ENCODE measurements around the gene REN.
A peak's percentile ranks its signal among the peaks of the same experiment; 100 is the strongest.

The REN gene

GRCh38 chr1:204166219-204166618 lies at the start of gene REN:
TSS of gene REN (minus strand) at chr1:204166337. CDS start at chr1:204166293, 44 bp downstream.
- no peak for DNase-seq

- DNase-seq, result peak; percentile 29
Observed at GRCh38 chr1:204213668-204214662, 47.8 kb upstream of the REN start, which contains the start of gene GOLT1A. TSS of gene GOLT1A (minus strand) at chr1:204213988. CDS start at chr1:204213906, 82 bp downstream.

DNA sequence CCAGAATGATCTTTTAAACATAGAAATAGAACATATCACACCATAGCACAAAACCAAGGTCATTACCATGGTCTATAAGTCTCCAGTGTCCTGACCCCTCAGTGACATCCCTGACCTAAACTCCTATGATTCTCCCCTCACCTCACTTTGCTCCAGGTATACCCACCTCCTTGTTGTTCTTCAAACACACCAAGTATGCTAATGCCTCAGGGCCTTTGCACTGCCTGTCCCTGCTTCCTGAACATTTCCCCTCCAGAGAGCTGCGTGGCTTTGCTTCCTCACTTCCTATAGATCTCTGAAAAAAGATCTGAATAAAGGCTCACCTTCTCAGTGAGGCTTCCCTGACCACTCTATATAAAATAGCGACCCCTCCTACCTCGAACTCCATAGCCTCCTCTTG lies 46.6 kb upstream of the REN start:
- DNase-seq, result no peak

- no peak for DNase-seq
Observed at GRCh38 chr1:204211046-204211445, 44.9 kb upstream of the REN start.

DNA sequence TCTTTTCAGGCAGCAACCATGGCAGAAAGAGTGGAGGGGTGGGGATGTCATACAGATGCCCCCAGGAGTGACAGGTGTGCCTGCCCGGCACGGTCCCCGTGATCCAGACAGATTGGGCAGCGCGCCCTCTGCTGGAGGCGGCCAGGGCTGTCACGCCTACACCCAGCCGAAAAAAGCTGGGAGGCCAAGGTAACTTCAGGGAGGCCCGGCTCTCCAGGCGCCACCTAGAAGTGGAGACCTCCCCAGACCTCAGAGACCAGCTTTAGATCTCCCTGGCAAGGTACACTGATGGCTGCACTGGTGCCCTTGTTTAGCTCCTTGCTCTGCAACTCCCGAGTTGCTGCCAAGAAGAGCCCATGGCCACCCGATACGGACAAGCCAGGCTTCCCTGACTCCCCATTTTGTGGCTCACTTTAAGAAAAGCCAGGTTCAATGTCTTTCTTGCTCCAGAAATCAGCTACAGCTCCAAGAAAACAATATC lies 41.0 kb upstream of the REN start:
- peak; percentile 78 for DNase-seq

DNA sequence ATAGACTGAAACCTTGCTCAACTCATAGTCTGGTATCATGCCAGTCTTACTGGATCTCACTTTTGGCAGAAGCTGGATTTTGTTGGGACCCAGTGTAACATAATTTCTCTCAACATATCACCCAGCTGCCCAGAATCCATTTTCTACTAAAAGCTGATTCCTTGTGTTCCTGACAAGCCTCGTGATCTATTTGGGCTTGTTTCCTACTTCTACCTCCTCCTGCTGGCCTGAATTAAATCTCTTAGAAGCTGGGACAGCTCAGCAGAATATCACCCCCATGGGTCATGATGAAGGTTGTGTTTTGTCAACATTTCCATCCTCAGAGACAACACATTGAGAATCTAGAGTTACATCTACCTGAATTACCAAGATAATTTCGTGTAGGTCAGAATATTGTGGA lies 40.0 kb upstream of the REN start:
- no peak for DNase-seq

- no peak for DNase-seq
Observed at GRCh38 chr1:204205486-204205885, 39.3 kb upstream of the REN start.

DNA sequence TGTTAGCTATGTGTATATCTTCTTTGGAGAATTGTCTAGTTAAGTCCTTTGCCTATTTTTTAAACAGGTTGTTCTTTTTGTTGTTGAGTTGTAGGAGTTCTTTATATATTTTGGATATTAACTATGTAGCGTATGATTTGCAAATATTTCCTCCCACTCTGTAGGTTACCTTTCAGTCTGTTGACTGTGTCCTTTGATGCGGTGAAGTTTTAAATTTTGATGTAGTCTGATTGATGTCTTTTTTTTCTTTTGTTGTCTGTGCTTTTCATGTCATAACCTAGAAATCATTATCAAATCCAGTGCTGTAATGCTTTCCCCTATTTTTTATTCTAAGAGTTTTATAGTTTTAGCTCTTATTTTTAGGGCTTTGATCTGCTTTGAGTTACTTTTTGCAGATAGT lies 38.8 kb upstream of the REN start:
- DNase-seq, result no peak

DNA sequence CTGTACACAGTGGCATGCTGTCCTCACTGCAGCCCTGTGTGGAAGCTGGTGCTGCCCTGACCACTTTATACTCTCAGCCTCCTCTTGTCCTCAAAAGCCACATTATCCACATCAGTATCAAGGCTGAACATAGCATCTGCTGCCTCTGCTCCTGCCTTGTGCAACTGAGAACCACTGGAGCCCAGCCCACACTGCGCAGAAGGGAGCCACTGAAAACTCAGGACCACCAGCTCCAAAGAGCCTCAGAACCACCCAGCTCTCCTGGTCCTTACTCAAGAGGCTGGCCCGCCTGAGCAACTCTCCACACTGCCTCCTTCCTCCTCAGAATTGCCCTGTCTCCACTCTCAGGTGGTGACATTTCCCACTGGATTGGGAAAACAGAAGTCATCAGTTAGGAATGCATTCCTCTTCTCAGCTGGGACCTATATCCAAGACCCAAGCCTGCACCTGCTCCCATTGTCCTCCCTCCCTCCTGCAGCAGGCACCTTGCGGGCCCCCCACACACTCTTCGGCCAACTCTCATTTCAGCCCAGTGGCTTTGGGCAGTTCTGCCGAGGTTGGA lies 37.1 kb upstream of the REN start:
- DNase-seq, result no peak

GRCh38 chr1:204202481-204202880 lies 36.3 kb upstream of the REN start:
- no peak for DNase-seq

DNA sequence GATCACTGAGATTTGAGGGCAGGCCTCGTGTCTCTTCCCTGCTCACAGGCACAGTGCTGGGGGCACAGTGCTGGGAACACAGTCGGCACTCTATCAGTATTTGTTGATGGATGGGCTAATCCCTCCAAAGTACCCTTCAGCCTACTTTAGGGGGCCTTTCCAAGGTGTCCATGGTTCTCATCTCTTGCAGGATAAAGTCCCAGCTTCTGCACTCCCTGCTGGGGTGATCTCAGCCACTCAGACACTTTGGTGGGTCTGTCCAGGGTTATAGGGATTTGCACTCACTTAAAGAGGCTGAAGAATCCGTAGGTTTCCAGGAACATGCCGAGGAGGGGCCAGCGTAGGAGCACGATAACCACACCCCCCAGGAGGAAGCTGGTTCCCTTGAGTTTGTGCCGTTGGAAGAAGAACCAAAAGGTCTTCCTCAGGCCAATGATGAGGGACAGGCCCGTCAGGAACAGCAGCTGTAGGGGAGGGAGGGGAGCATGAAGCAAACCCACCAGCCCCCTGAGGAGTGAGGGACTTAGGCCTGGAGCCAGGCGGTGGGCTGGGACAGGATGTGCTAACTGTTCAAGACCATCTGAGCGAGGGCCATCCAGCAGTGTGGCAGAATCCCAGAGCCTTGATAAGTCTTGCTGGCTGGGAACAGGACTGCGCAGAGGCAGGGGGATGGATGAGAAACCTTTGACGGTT lies 35.4 kb upstream of the REN start:
- DNase-seq, result no peak

DNA sequence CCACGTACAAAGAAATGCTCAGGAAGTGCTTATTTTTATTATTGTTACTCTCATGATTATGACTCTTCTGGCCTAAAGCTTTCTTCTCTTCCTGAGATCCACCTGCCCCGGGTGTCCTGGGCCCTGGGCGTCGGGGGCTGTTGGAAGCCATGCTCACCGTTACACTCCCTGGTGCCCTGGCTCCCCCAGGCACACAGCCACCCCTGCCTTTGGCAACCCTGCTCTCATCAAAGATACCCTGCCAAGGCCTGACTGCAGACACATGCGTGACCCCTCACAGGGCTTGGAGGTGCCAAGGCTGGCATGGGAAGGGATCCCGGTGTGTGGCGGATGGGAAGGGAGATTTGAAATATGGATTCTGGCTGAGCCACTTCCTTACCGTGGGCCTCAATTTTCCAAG lies 33.4 kb upstream of the REN start:
- DNase-seq, result no peak

DNA sequence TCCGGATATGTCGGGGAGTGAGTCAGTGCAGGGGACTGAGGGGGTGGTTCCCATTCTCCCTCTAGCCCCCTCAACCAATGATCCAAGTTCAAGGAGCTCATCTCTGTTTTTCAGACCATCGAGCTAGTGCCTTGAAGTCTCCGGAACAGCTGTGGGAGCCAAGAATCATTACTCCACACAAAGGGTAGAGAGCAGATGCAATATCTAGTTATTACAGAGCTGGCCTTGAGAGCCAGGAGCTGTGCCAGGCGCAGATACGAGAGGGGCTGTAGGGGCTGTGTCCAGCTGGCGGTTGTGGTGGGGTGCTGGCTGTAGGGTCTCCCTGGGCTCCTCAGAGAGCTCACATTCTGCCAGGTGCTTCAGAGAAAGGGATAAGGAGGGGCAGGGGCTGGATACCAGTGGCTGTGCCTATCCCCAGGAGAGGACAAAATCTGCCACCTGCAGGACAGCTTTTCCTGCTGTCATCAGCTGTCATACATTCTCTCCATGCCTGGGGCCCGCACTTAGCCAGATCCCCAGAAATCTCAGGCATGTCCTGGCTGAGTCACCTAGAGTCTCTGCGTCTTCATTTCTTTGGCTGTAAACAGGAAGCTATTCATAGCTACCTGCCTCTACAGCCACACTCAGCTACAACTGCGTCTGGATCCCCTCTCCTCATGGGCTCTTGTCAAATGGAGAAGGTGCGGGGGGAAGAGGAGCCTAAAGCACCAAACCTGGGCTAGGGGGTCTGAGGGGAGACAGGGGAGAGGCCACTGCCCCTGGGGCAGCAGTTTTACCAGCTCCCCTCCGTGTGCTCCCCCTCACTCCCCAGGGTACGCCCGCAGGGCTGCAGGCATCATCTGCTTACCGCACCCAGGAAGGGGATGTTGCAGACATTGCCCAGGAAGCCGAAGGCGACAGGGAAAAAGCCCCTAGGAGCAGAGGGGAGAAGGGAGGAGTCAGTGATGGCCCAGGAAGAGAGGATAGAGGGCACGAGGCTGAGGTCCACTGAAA lies 32.5 kb upstream of the REN start:
- DNase-seq, result no peak

GRCh38 chr1:204197068-204197467 lies 30.9 kb upstream of the REN start:
- no peak for DNase-seq

- no peak for DNase-seq
Observed at GRCh38 chr1:204196068-204196795, 30.1 kb upstream of the REN start, which contains the start of gene KISS1. TSS of gene KISS1 (minus strand) at chr1:204196491. CDS start at chr1:204192876, 3,615 bp downstream.

DNA sequence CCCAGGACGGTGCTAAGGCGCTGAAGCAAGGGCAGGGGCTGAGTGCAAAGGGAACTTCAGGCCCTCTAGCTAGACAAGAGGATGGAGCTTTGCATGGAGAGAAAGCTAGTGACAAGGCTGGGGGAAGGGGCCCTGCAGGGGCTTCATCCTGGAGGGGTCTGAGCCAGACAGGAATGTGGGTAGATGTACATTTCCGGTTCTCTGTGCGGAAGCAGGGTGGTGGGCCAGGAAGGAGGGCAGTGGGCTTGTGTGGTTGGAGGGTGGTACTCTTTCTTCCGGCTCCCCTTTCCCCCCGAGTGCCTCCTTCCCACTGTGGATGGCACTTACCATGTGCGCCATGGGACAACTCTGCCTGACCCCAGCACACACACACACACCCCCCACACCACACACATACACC lies 28.6 kb upstream of the REN start:
- no peak for DNase-seq

DNA sequence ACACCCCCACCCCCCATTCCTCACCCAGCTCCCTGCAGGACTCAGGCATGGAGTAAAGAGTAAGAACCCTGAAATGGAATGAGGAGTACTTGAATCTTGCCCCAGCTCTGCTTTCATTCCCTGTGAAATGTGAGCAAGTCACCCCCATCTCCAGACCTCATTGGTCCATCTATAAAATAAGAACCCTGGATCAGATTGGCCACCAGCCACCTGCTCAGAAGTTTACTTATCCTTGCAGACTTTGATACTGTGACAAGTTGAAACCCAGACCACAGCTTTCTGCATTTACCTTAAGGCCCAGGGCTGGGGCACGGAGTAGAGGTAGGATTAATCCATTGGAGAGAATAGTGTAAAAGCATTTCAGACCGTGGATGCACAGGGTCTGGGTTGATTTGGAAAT lies 27.9 kb upstream of the REN start:
- DNase-seq, result no peak

GRCh38 chr1:204192589-204193352 lies 26.6 kb upstream of the REN start:
- DNase-seq, result no peak

- no peak for DNase-seq
Observed at GRCh38 chr1:204192046-204192445, 25.9 kb upstream of the REN start.

- no peak for DNase-seq
Observed at GRCh38 chr1:204191456-204191855, 25.3 kb upstream of the REN start.
